Loucy (cell line): ENCODE data around the gene TPCN1.

Experiments
- H2AFZ ChIP-seq: fragments of 200-600 bp; sonication (generic); 2 replicates; pipeline ENCODE4 v1.6.0; 2016; ENCODE audit warnings: antibody characterized with exemption, mild to moderate bottlenecking, low read length, moderate library complexity
- H3F3A ChIP-seq: fragments of 200-600 bp; 2 replicates; pipeline ENCODE4 v1.6.0; 2016; ENCODE audit warnings: antibody characterized with exemption, low read depth, mild to moderate bottlenecking
- H3K27me3 ChIP-seq: fragments of 200-600 bp; sonication (generic); 2 replicates; pipeline ENCODE4 v1.6.1; 2014; ENCODE audit warnings: low read length, mild to moderate bottlenecking; ENCODE audit not compliant: insufficient read depth, poor library complexity, severe bottlenecking
- H3K36me3 ChIP-seq: fragments of 200-600 bp; sonication (generic); 2 replicates; pipeline ENCODE4 v1.6.1; 2016; ENCODE audit warnings: low read length; ENCODE audit not compliant: insufficient read depth
- H3K4me1 ChIP-seq: fragments of 200-600 bp; sonication (generic); 2 replicates; pipeline ENCODE4 v1.5.1; 2014; ENCODE audit warnings: low read length, mild to moderate bottlenecking; ENCODE audit not compliant: insufficient read depth, poor library complexity, severe bottlenecking
- H3K4me2 ChIP-seq: fragments of 200-600 bp; sonication (generic); 2 replicates; pipeline ENCODE4 v1.6.0; 2014; ENCODE audit warnings: antibody characterized with exemption, low read length, low read depth, mild to moderate bottlenecking; ENCODE audit not compliant: poor library complexity, severe bottlenecking
- H3K4me3 ChIP-seq: fragments of 200-600 bp; sonication (generic); 2 replicates; pipeline ENCODE4 v1.5.1; 2014; ENCODE audit warnings: low read length, mild to moderate bottlenecking, mixed read lengths; ENCODE audit not compliant: poor library complexity, severe bottlenecking
- H3K79me2 ChIP-seq: fragments of 200-600 bp; sonication (generic); 2 replicates; pipeline ENCODE4 v1.6.1; 2014; ENCODE audit warnings: low read length; ENCODE audit not compliant: insufficient read depth
- H3K9ac ChIP-seq: fragments of 200-600 bp; sonication (generic); 2 replicates; pipeline ENCODE4 v1.6.0; 2014; ENCODE audit warnings: mild to moderate bottlenecking, low read depth, low read length, moderate library complexity; ENCODE audit not compliant: poor library complexity, severe bottlenecking
- H3K9me2 ChIP-seq: fragments of 200-600 bp; sonication (generic); replicated peaks from 2 replicates; pipeline ENCODE4 v1.6.1; 2016; ENCODE audit warnings: low read depth, low read length, mixed read lengths
- H3K9me3 ChIP-seq: fragments of 200-600 bp; sonication (generic); 2 replicates; pipeline ENCODE4 v1.6.1; 2014; ENCODE audit warnings: mild to moderate bottlenecking, antibody characterized with exemption, low read length, low read depth; ENCODE audit not compliant: insufficient read depth
- H4K20me1 ChIP-seq: fragments of 200-600 bp; sonication (generic); 2 replicates; pipeline ENCODE4 v1.6.0; 2014; ENCODE audit warnings: antibody characterized with exemption, low read length, mild to moderate bottlenecking; ENCODE audit not compliant: insufficient read depth, poor library complexity, severe bottlenecking
- EZH2phosphoT487 ChIP-seq: fragments of 200-600 bp; IDR thresholded peaks from 2 replicates; pipeline ENCODE4 v1.6.1; 2018; ENCODE audit warnings: antibody characterized with exemption, mild to moderate bottlenecking, moderate library complexity, borderline replicate concordance
- TF ChIP-seq, protein P1 (sequence below): fragments of 200-600 bp; sonication (generic); conservative IDR thresholded peaks from 2 replicates; pipeline ENCODE4 v1.5.1; 2014; ENCODE audit warnings: mild to moderate bottlenecking, antibody characterized with exemption, low read length

Gene TPCN1

GRCh38 chr12:113227686-113228391, 6.6 kb downstream of the TPCN1 start:
- H3K4me1 ChIP-seq, result peaks cover 19% of the 10 kb centered on the region
- no peaks in the 10 kb centered on the region for H3K36me3 ChIP-seq
- no peak overlapping the region for H3K4me3 ChIP-seq
- H3K79me2 ChIP-seq, result no peaks in the 10 kb centered on the region
- no peaks in the 10 kb centered on the region for H4K20me1 ChIP-seq
- H3F3A ChIP-seq, result no peaks in the 10 kb centered on the region; the same call in 1 of the 2 replicates
- no peak overlapping the region for H3K4me2 ChIP-seq
- H3K9ac ChIP-seq, result no peak overlapping the region
- H3K27me3 ChIP-seq, result no peaks in the 10 kb centered on the region
- H2AFZ ChIP-seq, result no peak overlapping the region
- TF ChIP-seq, protein P1, sequence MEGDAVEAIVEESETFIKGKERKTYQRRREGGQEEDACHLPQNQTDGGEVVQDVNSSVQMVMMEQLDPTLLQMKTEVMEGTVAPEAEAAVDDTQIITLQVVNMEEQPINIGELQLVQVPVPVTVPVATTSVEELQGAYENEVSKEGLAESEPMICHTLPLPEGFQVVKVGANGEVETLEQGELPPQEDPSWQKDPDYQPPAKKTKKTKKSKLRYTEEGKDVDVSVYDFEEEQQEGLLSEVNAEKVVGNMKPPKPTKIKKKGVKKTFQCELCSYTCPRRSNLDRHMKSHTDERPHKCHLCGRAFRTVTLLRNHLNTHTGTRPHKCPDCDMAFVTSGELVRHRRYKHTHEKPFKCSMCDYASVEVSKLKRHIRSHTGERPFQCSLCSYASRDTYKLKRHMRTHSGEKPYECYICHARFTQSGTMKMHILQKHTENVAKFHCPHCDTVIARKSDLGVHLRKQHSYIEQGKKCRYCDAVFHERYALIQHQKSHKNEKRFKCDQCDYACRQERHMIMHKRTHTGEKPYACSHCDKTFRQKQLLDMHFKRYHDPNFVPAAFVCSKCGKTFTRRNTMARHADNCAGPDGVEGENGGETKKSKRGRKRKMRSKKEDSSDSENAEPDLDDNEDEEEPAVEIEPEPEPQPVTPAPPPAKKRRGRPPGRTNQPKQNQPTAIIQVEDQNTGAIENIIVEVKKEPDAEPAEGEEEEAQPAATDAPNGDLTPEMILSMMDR, result no peak
- TF ChIP-seq EZH2phosphoT487, result no peak
- no peaks in the 10 kb centered on the region for H3K9me3 ChIP-seq
- H3K9me2 ChIP-seq, result no peaks in the 10 kb centered on the region

GRCh38 chr12:113228394-113229028, 7.2 kb downstream of the TPCN1 start:
- Histone ChIP-seq H3K27me3 (no peaks in the 10 kb centered on the region), H4K20me1 (no peaks in the 10 kb centered on the region), H3F3A (no peaks in the 10 kb centered on the region; the same call in 1 of the 2 replicates), H3K9me2 (no peaks in the 10 kb centered on the region), H3K36me3 (no peaks in the 10 kb centered on the region), H3K4me1 (peaks cover 15% of the 10 kb centered on the region), H3K9ac (no peak overlapping the region), H3K79me2 (no peaks in the 10 kb centered on the region), H3K9me3 (no peaks in the 10 kb centered on the region), H2AFZ (no peak overlapping the region), H3K4me2 (no peak overlapping the region), H3K4me3 (no peak overlapping the region)
- no peak for TF ChIP-seq EZH2phosphoT487
- TF ChIP-seq, protein P1, result no peak

GRCh38 chr12:113230315-113231234, 9.3 kb downstream of the TPCN1 start:
- H3K9me3 ChIP-seq, result no peaks in the 10 kb centered on the region
- peaks cover 15% of the 10 kb centered on the region for H3K4me1 ChIP-seq
- TF ChIP-seq EZH2phosphoT487, result no peak
- H3K79me2 ChIP-seq, result no peaks in the 10 kb centered on the region
- no peaks in the 10 kb centered on the region for H3K27me3 ChIP-seq
- no peak overlapping the region for H3K4me3 ChIP-seq
- no peak overlapping the region for H3K9ac ChIP-seq
- no peaks in the 10 kb centered on the region for H3K36me3 ChIP-seq
- no peaks in the 10 kb centered on the region for H3K9me2 ChIP-seq
- no peaks in the 10 kb centered on the region for H4K20me1 ChIP-seq
- no peaks in the 10 kb centered on the region; the same call in 1 of the 2 replicates for H3F3A ChIP-seq
- H3K4me2 ChIP-seq, result no peak overlapping the region
- no peak overlapping the region; the same call in 1 of the 2 replicates for H2AFZ ChIP-seq
